T47D (cell line): Measurements from ENCODE around the gene MIPEP.
A peak's percentile ranks its signal among the peaks of the same experiment; 100 is the strongest.

Experiments
- DNase-seq, 2 experiments: peaks; one replicate each; pipeline versions ENCODE4 v3.0.0 to v3.0.0-alpha.2; 2011 to 2012; ENCODE audit warnings: low read depth in 1 of 2, low spot score in 1 of 2
- JUND ChIP-seq: IDR thresholded peaks from 2 replicates; pipeline ENCODE4 v1.6.1; 2012; ENCODE audit warnings: low read depth
- in situ Hi-C: cut with HindIII; loops from 2 replicates; pipeline ENCODE4 v1.10.0; 2016; ENCODE audit warnings: low sequenced_read_pairs, low pct_unique_long_range_greater_than_20kb

Gene MIPEP

GRCh38 chr13:23856008-23856750 is 33.0 kb downstream of the MIPEP start:
- no peak for TF ChIP-seq JUND
- DNase-seq = peak in 1 of 2 experiments; percentile 1
- in situ Hi-C loops = no loop called here

DNA sequence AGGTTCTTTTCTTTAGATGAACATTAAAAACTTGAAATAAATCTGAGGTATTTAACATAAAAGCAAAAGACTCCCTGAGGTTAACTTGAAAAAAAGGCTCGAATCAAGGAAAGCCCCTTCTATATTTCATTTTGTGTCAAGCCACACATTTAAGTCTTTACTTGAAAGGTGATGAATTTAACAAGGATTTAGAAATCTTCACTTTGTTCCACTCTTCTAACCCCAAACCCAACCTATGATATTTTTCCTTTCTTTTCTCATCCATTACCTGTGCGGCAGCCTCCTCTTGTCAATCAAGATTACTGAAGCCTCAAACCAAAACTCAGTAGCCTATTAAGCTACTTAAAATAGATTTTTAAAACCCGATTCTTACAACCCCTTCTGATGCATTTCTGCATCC is 33.8 kb downstream of the MIPEP start:
- no peak for DNase-seq
- no peak for TF ChIP-seq JUND
- in situ Hi-C loops = no loop called here

DNA sequence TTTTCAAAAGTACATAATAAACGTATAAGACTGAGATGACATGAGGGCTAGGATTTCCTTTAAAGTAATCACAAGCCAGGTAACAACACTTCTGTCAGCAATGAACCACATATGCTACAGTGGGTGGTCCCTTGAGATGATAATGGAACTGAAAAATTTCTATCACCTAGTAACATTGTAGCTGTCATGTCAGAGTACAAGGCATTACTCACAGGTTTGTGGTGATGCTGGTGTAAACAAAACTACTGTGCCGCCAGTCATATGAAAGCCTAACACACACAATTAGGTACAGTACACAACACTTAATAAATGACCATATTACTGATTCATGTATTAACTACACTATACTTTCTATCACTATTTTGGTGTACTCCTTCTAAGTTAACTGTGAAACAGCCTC is 36.8 kb downstream of the MIPEP start:
- in situ Hi-C loops = no loop called here

DNA sequence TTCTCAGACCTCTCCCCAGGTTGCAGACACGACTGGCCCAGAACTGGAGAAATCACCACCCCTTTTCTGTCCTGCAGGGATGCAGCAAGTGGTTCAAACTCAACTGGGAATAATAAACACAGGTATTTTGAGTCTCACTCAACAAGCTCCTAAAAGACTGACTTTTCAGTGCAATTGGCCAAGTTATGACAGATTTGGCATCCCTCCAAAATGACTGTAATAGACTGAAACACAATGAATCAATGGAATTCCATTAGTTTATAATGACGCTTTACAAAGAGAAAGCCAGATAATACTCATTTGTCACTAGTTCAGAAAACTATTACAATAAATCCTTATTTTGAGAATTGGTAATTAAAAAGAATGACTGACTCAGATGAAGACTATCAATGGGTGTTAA is 38.1 kb downstream of the MIPEP start:
- in situ Hi-C loops = no loop called here
- no peak for TF ChIP-seq JUND
- no peak for DNase-seq

More for the DNA sequence above, 36.8 kb downstream of the MIPEP start:
- no peak for TF ChIP-seq JUND
- DNase-seq = no peak

DNA sequence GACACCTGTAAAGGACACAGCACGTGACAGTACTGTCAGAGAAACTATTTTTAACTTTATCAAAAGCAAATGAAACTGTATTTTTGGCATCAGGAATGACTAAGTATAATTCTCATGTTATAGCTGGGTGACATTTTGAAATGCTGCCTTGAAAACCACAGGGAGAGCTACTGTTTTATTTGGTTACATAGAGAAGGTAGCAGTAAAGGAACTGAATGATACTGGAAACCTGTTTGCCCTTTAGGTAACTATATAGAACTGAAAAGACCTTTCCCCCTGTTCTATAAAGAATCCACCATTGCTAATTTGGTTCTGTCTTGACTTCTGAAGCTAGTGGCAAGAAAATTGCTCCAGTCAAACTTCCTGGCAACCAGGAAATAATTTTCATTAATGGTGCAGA is 39.1 kb downstream of the MIPEP start:
- in situ Hi-C loops = no loop called here
- TF ChIP-seq JUND = no peak
- no peak for DNase-seq

- no peak for TF ChIP-seq JUND
- in situ Hi-C loops = no loop called here
- no peak for DNase-seq
Observed at GRCh38 chr13:23849670-23850069, 39.5 kb downstream of the MIPEP start.

GRCh38 chr13:23848646-23849141 is 40.5 kb downstream of the MIPEP start:
- no peak for DNase-seq
- in situ Hi-C loops = no loop called here
- no peak for TF ChIP-seq JUND

DNA sequence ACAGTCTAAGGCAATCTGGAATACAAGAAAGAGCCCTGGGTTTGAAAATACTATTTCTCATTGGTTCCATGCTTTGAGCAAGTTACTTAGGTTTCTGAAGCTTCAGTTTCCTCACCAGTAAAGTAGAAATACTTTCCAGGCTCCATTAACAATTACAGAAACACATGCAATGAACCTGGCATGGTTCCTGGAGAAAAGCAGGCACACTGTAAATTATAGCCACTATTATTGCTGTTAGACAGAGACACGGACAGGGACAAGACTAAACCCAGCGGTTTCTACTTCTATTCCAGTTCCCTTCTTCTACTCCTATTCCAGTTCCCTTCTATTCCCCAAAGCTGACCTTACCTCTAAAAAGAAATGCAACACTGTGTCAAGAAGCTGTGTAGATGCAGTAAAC is 41.2 kb downstream of the MIPEP start:
- no peak for TF ChIP-seq JUND
- in situ Hi-C loops = no loop called here
- DNase-seq = no peak

- TF ChIP-seq JUND = no peak
- no peak for DNase-seq
- in situ Hi-C loops = no loop called here
Observed at GRCh38 chr13:23847497-23847896, 41.7 kb downstream of the MIPEP start.

DNA sequence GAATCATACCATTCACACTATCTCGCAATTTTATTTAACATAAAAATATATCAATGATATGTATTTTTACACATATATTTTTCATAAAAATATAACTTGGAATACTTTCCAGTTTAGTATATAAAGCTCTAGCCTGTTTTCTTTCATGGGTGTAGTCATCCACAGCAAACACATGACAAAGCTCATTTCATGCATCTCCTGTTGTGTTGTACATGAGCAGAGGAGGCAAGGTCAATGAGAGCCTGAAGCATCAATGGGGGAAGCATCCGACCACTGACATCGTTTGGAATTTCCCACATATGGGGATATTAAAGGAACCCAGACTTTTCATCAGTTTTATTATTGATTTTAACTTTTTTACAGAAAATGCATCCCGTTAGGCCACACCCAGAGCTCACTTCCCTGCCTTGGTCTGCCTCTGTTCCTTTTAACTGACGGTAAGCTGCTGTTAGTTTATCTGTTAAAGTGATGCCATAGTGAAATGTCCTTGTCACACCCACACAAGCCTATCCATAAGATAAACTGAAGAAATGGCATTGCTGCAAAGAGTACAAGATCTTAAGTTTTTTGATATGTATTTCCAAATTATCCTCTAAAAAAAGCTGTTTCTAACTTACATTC is 44.0 kb downstream of the MIPEP start:
- TF ChIP-seq JUND = no peak
- in situ Hi-C loops = no loop called here
- DNase-seq = no peak

DNA sequence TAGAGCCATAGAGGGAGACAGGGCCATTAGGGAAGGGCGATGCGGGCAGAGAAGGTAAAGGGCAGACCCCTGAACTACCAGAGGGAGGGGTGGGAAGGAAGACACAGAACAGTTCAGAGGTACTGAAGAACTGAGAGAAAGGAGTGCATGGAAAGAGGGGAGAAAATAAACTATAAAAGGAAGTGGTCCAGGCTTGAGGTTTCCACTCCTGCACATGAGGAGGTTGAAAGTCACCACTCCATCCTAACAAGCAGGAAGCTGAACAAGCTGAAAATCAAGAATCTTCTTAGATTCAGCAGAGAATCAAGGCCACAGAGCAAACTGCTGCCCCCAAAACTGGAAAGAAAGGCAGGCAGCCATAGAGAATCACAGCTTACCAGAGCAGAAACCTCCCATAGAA is 45.1 kb downstream of the MIPEP start:
- in situ Hi-C loops = no loop called here
- TF ChIP-seq JUND = no peak
- DNase-seq = no peak

- in situ Hi-C loops = no loop called here
- DNase-seq = no peak
Observed at GRCh38 chr13:23843436-23843835, 45.8 kb downstream of the MIPEP start.

GRCh38 chr13:23842406-23842805 is 46.8 kb downstream of the MIPEP start:
- in situ Hi-C loops = no loop called here
- no peak for DNase-seq
- TF ChIP-seq JUND = no peak

More at GRCh38 chr13:23843436-23843835, 45.8 kb downstream of the MIPEP start:
- no peak for TF ChIP-seq JUND
